ENCODE data around the gene MACROD1. TPM values are rescaled to one million over a fixed set of nuclear protein-coding genes. Genes with fewer than 3 reads are reported as not detected.

MACROD1 gene, protein sequence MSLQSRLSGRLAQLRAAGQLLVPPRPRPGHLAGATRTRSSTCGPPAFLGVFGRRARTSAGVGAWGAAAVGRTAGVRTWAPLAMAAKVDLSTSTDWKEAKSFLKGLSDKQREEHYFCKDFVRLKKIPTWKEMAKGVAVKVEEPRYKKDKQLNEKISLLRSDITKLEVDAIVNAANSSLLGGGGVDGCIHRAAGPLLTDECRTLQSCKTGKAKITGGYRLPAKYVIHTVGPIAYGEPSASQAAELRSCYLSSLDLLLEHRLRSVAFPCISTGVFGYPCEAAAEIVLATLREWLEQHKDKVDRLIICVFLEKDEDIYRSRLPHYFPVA
- 10 to 100 TPM; 24.5 to 31.0 TPM for total RNA-seq

DNA sequence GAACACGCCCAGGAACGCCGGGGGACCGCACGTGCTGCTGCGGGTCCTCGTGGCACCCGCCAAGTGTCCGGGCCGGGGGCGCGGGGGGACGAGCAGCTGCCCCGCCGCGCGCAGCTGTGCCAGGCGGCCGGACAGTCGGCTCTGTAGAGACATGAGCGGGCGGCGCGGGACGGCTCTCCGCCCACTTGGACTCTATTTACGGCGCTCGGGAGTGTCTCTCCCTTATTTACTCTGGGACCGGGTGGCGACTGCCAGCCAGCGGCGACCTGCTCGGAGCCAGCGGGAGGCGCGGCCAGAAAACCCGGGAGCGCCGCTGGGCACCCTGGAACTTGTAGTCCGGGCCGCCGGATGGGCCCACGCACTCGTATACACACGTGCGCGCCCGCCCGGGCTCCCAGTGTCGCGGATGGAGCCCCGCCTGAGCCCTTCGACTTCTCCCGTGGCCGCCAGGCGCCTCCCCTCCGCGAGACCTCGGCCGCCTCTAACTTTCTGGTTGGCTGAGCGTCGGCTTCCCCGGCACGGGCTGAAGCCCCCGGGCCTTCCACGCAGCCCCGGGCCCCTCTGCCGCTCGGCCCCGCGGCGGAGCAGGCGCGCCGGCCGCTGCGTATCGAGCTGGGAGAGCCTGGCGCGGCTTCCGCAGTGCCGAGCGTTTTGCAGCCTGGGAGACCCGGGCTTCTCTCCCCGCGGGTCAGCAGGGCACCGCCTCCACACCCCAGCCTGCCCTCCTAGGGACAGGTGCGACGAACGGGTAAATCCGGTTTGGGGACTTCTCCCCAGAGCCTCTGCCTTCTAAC is at the start of gene MACROD1:
Gene MACROD1 (minus strand): TSS at position 272 of the 794 bp plus-strand sequence. CDS start 119 bp downstream, at position 153.
- peak; percentile 88 for DNase-seq
- Mint-ChIP-seq H3K4me1 (ENCODE audit: low read depth) (peaks cover 15% of the 10 kb centered on the region), H3K4me3 (peak within 1 kb of the TSS; percentile 87), H3K36me3 (no peaks in the 10 kb centered on the region), H3K9me3 (no peaks in the 10 kb centered on the region), H3K27me3 (no peaks in the 10 kb centered on the region), H3K27ac (peak within 1 kb of the TSS; percentile 74)
- CTCF ChIA-PET, result interaction anchor here (0.9 to 4.7 kb wide), 5 partner anchors 13 to 180 kb away, joined by 3 to 20 read pairs (median 4); no protein-coding TSS in a partner anchor
- intact Hi-C loops (cut with micrococcal nuclease), result loop anchor here (2.0 kb wide), 1 partner anchor 19 kb away; no protein-coding TSS in a partner anchor
- POLR2A ChIA-PET, result interaction anchor here (0.8 to 1.8 kb wide), 7 partner anchors 9 to 138 kb away, joined by 3 to 16 read pairs (median 4); partner anchors contain the start of genes FERMT3 and STIP1

DNA sequence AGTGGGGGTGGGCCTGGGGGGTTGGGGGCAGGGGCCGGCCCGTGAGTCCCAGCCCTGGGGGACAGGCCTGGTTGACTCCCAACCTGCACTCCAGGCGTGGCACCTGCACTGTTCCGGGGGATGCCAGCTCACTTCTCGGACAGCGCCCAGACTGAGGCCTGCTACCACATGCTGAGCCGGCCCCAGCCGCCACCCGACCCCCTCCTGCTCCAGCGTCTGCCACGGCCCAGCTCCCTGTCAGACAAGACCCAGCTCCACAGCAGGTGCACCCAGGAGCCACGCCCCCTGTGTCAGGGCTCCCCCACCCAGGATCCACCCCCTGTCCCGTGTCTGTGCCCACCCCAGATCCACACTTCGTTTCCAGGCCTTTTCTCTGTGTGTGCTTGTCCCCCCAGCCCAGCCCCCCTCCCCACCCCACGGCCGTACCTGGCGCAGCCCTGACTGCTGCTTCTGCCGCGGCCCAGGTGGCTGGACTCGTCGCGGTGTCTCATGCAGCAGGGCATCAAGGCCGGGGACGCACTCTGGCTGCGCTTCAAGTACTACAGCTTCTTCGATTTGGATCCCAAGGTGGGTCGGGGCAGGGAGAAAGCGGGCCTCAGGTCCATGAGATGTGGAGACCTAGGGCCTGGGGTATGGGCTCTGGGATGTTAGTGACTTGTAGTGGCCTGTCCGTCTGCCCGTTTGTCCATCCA is 45.4 kb upstream of the MACROD1 start:
- H3K4me1 Mint-ChIP-seq (ENCODE audit: low read depth), result peaks cover 38% of the 10 kb centered on the region
- intact Hi-C loops (cut with micrococcal nuclease), result no loop called here
- no peaks in the 10 kb centered on the region for H3K9me3 Mint-ChIP-seq
- ChIA-PET CTCF (interaction anchor here (1.1 kb wide), 1 partner anchor 48 kb away, joined by 3 read pairs; no protein-coding TSS in a partner anchor), POLR2A (interaction anchor here (5.5 kb wide), 1 partner anchor 14 kb away, joined by 66 read pairs; the partner anchor contains the start of genes NUDT22 and TRPT1)
- no peak for DNase-seq
- H3K36me3 Mint-ChIP-seq, result peaks cover 54% of the 10 kb centered on the region
- no peak overlapping the region for H3K4me3 Mint-ChIP-seq
- H3K27me3 Mint-ChIP-seq, result no peaks in the 10 kb centered on the region
- no peak overlapping the region for H3K27ac Mint-ChIP-seq

DNA sequence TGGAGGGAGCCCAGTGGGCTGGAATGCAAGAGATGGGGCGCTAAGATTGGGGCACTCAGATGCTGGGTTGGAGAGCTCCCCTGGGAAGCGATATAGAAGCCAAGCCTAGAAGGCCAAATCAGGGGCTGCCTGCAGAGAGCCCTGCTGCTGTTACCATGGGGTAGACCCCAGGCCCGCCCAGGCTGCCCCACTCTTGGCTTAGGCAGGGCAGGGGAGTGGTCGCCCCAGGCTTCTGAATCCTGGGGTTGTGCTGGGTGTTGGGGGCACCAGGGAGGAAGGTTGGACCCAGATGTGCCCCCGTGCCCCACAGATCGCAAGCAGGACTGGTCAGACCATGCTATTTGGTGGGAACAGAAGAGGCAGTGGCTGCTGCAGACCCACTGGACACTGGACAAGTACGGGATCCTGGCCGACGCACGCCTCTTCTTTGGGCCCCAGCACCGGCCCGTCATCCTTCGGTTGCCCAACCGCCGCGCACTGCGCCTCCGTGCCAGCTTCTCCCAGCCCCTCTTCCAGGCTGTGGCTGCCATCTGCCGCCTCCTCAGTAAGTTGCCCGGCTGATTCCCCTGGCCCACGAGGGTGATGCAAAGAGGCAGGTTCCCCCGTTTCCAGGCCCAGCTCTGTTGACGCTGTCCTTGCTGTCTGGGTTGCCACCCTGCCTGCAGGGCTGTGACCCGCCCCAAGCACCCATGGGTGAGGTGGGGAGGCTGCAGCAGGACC is 44.5 kb upstream of the MACROD1 start:
- no peak for DNase-seq
- intact Hi-C loops (cut with micrococcal nuclease), result no loop called here
- CTCF ChIA-PET, result interaction anchor here (0.9 kb wide), 1 partner anchor 16 kb away, joined by 3 read pairs; the partner anchor contains the start of gene NUDT22
- no peak overlapping the region for H3K4me3 Mint-ChIP-seq
- POLR2A ChIA-PET, result interaction anchor here (5.5 kb wide), 1 partner anchor 15 kb away, joined by 66 read pairs; the partner anchor contains the start of genes NUDT22 and TRPT1
- H3K9me3 Mint-ChIP-seq, result no peaks in the 10 kb centered on the region
- peak overlapping the region; percentile 28 for H3K27ac Mint-ChIP-seq
- no peaks in the 10 kb centered on the region for H3K27me3 Mint-ChIP-seq
- H3K36me3 Mint-ChIP-seq, result peaks cover 54% of the 10 kb centered on the region
- peaks cover 47% of the 10 kb centered on the region for H3K4me1 Mint-ChIP-seq (ENCODE audit: low read depth)

DNA sequence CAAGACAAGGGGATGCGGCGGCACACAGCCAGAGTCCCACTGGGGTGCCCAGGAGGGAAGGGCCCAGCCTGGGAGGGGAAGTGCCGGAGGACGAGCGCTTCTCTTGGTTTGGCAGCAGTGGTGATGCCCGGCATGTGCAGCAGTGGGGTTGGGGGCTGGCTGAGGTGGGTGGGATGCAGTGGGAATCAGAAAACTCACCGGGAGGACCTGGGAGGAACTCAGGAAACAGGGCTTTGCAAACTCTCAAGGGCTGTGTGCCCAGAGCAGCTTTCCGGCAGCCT is 43.6 kb upstream of the MACROD1 start:
- H3K4me1 Mint-ChIP-seq (ENCODE audit: low read depth), result peaks cover 45% of the 10 kb centered on the region
- no peaks in the 10 kb centered on the region for H3K9me3 Mint-ChIP-seq
- DNase-seq, result no peak
- H3K27me3 Mint-ChIP-seq, result no peaks in the 10 kb centered on the region
- H3K36me3 Mint-ChIP-seq, result peaks cover 50% of the 10 kb centered on the region
- POLR2A ChIA-PET, result interaction anchor here (0.8 to 5.5 kb wide), 2 partner anchors 16 to 34 kb away, joined by 3 to 66 read pairs; partner anchors contain the start of genes NUDT22 and TRPT1
- peak overlapping the region; percentile 28 for H3K27ac Mint-ChIP-seq
- no peak overlapping the region for H3K4me3 Mint-ChIP-seq
- intact Hi-C loops (cut with micrococcal nuclease), result no loop called here
- CTCF ChIA-PET, result interaction anchor here (0.9 to 6.5 kb wide), 3 partner anchors 16 to 93 kb away, joined by 3 to 106 read pairs (median 38); partner anchors contain the start of genes CATSPERZ, ESRRA, NUDT22 and TRPT1

DNA sequence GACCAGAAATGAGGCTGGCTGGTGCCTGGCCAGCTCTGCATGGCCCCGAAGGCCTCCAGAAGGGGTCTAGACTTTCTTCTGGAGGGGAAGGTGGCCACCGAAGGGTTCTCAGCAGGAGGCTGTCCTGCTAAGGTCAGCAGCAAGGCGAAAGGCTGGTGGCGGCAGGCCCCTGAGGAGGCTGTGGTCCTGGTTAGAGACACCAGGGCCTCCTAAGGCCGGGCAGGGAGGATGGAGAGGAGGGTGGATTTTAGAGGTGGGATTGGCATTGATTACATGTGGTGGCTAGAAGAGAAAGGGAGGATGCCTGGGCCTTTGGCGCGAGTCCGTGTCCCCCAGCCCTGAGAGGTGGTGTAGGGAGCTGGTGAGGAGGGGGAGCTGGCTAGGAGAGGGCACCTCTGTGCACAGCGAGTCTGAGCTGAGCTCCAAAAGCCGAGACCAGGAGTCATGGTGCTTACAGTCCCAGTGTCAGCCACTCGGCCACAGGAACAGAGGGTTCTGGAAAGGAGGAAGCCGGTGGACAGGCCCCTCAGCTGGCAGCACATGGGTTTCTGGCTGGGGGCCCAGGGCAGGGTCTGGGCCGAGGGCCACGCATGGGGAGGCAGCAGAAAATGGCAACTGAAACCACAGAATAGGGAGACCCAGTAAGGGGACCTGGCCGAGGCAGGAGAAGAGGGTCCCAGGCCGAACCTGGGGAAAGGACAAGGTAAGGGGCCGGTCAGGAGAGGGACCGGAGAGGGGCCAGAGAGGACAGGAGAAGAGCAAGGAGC is 43.1 kb upstream of the MACROD1 start:
- H3K4me3 Mint-ChIP-seq, result peak overlapping the region; percentile 96
- intact Hi-C loops (cut with micrococcal nuclease), result no loop called here

DNA sequence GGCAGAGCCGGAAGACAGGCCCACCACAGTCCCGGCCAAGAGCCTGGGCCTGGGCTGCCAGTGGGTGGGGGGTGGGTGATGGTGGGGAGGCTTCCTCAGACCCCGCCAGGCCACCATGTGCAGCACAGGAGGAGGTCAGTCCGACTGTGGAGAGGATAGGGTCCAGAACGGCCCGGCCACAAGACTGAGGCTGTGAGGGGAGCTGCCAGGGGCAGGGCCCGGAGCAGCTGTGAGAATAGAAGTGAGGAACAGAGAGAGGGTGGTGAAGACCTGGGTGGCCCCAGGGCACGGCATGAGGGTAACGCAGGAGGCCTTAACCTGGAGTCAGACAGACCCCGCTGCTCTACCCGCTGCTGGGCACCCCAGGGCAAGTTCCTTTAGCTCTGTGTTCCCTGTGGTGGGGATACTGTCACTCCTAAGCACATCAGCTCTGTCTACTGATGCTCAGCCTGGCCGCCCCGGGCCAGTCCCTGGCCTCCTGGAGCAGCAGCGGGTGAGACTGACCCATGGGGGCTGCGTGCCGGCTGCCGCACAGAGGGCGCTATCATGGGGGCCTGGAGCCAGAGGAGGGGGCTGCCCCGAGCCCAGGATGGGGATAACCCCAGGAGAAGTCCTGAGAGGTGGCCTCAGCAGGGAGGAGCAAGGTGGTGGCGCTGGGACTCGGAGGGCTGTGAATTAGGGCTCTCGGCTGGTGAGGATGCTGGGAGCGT is 42.3 kb upstream of the MACROD1 start:
- ChIA-PET CTCF (interaction anchor here (0.6 to 6.5 kb wide), 11 partner anchors 17 to 1454 kb away, joined by 3 to 106 read pairs (median 7); partner anchors contain the start of genes CATSPERZ, ESRRA, NUDT22 and PPP1R14B), POLR2A (interaction anchor here (1.0 to 5.5 kb wide), 13 partner anchors 17 to 125 kb away, joined by 3 to 111 read pairs (median 13); partner anchors contain the start of genes ESRRA, FKBP2, NUDT22 and PRDX5)
- peaks cover 50% of the 10 kb centered on the region for H3K4me1 Mint-ChIP-seq (ENCODE audit: low read depth)
- H3K4me3 Mint-ChIP-seq, result peak overlapping the region; percentile 96
- DNase-seq, result no peak
- no peaks in the 10 kb centered on the region for H3K9me3 Mint-ChIP-seq
- H3K27me3 Mint-ChIP-seq, result no peaks in the 10 kb centered on the region
- intact Hi-C loops (cut with micrococcal nuclease), result no loop called here
- H3K36me3 Mint-ChIP-seq, result peaks cover 54% of the 10 kb centered on the region
- H3K27ac Mint-ChIP-seq, result peak overlapping the region; percentile 99

More for the DNA sequence above, 43.1 kb upstream of the MACROD1 start:
- peaks cover 48% of the 10 kb centered on the region for H3K4me1 Mint-ChIP-seq (ENCODE audit: low read depth)
- H3K27ac Mint-ChIP-seq, result peak overlapping the region; percentile 99
- DNase-seq, result no peak
- CTCF ChIA-PET, result interaction anchor here (0.6 to 6.5 kb wide), 8 partner anchors 16 to 1455 kb away, joined by 3 to 106 read pairs (median 6); partner anchors contain the start of genes CATSPERZ, ESRRA, NUDT22 and STIP1
- no peaks in the 10 kb centered on the region for H3K27me3 Mint-ChIP-seq
- no peaks in the 10 kb centered on the region for H3K9me3 Mint-ChIP-seq
- POLR2A ChIA-PET, result interaction anchor here (0.8 to 5.5 kb wide), 5 partner anchors 16 to 124 kb away, joined by 3 to 111 read pairs (median 36); partner anchors contain the start of genes NUDT22, STIP1 and TRPT1
- H3K36me3 Mint-ChIP-seq, result peaks cover 51% of the 10 kb centered on the region

DNA sequence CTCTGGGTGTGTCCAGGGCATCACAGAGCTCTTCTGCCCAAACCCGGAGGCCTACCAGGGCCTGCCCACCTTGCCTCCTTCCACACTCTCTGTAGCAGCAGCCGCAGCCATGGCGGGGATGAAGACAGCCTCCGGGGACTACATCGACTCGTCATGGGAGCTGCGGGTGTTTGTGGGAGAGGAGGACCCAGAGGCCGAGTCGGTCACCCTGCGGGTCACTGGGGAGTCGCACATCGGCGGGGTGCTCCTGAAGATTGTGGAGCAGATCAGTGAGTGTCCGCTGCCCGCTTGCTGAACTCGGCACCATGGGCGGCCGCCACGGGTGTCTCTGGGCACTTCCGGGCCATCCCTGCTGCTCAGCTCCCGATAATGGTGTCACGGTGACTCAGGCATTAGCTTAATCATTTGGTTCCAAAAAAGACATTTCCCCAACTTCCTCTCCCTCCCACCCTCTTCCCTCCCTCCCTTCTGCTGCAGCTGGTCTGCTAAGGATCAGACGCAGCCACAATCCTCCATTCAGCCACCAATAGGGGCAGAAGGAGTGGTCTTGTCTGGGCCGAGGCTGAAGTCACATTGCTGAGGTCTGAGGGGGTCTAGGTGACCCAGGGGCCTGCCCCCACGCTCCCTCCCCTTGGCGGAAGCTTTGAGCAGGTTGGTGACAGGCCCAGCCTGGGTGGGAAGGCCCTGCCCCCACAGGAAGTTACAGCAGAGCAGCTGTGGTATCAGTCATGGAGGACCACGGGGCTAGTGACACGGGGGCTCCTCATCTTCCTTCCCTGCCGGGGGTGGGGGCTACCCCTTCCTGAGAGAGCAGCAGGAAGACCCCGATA is 41.6 kb upstream of the MACROD1 start:
- Mint-ChIP-seq H3K36me3 (peaks cover 59% of the 10 kb centered on the region), H3K9me3 (no peaks in the 10 kb centered on the region), H3K4me3 (peak overlapping the region; percentile 96), H3K27me3 (no peaks in the 10 kb centered on the region), H3K4me1 (ENCODE audit: low read depth) (peaks cover 52% of the 10 kb centered on the region), H3K27ac (peak overlapping the region; percentile 99)
- ChIA-PET CTCF (interaction anchor here (1.2 to 6.5 kb wide), 9 partner anchors 18 to 110 kb away, joined by 3 to 106 read pairs (median 12); partner anchors contain the start of genes CATSPERZ, ESRRA, NUDT22 and PPP1R14B), POLR2A (interaction anchor here (0.6 to 5.5 kb wide), 16 partner anchors 7 to 565 kb away, joined by 3 to 111 read pairs (median 11); partner anchors contain the start of genes ESRRA, FKBP2, NUDT22 and PRDX5)
- intact Hi-C loops (cut with micrococcal nuclease), result loop anchor here (1.0 kb wide), 6 partner anchors 19 to 98 kb away; partner anchors contain the start of genes DNAJC4, ESRRA, NUDT22 and TRPT1
- peak; percentile 93 for DNase-seq

DNA sequence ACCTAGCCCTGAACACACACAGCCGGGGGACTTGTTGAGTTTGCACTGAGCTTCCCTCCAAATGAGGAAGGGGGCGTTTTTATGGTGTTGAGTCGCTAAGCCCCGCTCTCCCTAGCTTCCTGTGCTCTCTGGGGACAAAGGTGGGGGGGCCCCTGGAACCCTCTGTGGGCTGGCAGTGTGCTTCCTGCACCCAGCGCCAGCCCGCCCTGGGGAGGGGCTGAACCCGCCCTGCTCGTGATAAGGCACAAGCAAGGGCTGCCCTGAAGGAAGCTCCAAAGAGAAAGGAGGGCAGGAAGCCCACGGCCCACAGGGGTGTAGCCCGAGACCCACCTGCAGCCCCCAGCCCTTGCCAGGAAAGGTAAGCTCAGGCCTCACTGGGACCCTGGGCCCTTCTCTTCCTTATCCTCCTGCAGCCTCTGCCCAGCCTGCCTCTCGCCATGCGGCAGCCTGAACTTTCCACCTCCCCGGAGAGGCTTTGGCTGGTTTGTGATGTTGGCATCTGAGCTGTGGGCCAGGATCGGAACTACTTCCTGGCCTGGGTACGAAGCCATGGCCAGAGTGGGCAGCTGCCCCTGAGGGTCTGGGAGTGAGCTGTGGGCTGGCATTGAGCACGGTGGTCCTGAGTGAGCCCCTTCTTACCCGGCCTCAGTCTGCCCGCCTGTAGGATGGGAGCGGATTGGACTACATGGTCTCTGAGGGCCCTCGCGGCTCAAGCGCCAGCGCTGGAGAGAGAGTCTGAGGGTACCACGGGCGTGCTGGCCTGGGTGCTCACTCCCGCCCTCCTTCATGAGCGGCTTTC is 40.7 kb upstream of the MACROD1 start, which contains the start of gene FERMT3:
Gene FERMT3 (plus strand): TSS at position 265 of the 799 bp plus-strand sequence. CDS start 644 bp downstream, outside the sequence.
- Mint-ChIP-seq H3K27ac (peak within 1 kb of the TSS; percentile 99), H3K36me3 (peaks cover 59% of the 10 kb centered on the region), H3K4me3 (peak within 1 kb of the TSS; percentile 96), H3K9me3 (no peaks in the 10 kb centered on the region), H3K27me3 (no peaks in the 10 kb centered on the region), H3K4me1 (ENCODE audit: low read depth) (peaks cover 48% of the 10 kb centered on the region)
- POLR2A ChIA-PET, result interaction anchor here (0.6 to 5.5 kb wide), 20 partner anchors 8 to 763 kb away, joined by 3 to 111 read pairs (median 8); partner anchors contain the start of genes ESRRA, NUDT22, PRDX5 and STIP1
- peak; percentile 88 for DNase-seq
- CTCF ChIA-PET, result interaction anchor here (0.7 to 6.5 kb wide), 11 partner anchors 10 to 125 kb away, joined by 3 to 106 read pairs (median 7); partner anchors contain the start of genes BAD, CATSPERZ, ESRRA and NUDT22
- intact Hi-C loops (cut with micrococcal nuclease), result loop anchor here (1.0 kb wide), 6 partner anchors 19 to 99 kb away; partner anchors contain the start of genes DNAJC4, ESRRA, NUDT22 and TRPT1
